ENCODE data around the gene PLK5.

The PLK5 gene

DNA sequence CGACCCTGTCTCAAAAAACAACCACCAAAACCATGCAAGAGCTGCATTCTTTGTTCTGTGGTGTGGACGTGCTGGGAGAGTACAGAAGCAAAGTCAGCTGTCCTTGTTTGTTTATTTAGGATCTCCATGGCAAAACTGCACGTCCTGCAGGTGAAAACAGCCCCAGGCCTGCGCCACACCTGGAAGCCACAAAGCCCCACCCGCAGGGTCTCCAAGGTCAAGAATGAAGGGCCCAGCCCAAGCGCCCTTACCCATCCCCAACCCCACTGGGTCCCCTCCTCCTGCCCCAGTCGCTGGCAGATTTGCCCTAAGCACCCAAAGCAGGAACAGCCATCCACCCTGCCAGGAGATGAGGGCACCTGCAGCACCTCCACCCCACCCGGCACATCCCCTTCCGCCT lies 58.3 kb downstream of the PLK5 start:
- Histone ChIP-seq H3K4me2 (no peak overlapping the region), H3K79me2 (ENCODE audit: insufficient read depth, low read depth) (peaks cover 3% of the 10 kb centered on the region; the same call in 1 of the 2 replicates), H3K27me3 (ENCODE audit: insufficient read depth, low read depth) (no peaks in the 10 kb centered on the region), H4K20me1 (ENCODE audit: insufficient read depth) (no peaks in the 10 kb centered on the region), H3K4me1 (ENCODE audit: low read depth, poor library complexity, severe bottlenecking) (no peaks in the 10 kb centered on the region), H3K9ac (no peak overlapping the region), H3K27ac (no peak overlapping the region), H3K36me3 (ENCODE audit: insufficient read depth) (no peaks in the 10 kb centered on the region), H3K4me3 (IDR thresholded peaks at IDR 0.05; ENCODE audit: insufficient read depth, low read depth, low read length) (no peak overlapping the region), H2AFZ (ENCODE audit: low read depth) (no peak overlapping the region)
- TF ChIP-seq, protein P1, sequence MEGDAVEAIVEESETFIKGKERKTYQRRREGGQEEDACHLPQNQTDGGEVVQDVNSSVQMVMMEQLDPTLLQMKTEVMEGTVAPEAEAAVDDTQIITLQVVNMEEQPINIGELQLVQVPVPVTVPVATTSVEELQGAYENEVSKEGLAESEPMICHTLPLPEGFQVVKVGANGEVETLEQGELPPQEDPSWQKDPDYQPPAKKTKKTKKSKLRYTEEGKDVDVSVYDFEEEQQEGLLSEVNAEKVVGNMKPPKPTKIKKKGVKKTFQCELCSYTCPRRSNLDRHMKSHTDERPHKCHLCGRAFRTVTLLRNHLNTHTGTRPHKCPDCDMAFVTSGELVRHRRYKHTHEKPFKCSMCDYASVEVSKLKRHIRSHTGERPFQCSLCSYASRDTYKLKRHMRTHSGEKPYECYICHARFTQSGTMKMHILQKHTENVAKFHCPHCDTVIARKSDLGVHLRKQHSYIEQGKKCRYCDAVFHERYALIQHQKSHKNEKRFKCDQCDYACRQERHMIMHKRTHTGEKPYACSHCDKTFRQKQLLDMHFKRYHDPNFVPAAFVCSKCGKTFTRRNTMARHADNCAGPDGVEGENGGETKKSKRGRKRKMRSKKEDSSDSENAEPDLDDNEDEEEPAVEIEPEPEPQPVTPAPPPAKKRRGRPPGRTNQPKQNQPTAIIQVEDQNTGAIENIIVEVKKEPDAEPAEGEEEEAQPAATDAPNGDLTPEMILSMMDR (conservative IDR thresholded peaks at IDR 0.05; ENCODE audit: low read depth, low read length), result no peak

DNA sequence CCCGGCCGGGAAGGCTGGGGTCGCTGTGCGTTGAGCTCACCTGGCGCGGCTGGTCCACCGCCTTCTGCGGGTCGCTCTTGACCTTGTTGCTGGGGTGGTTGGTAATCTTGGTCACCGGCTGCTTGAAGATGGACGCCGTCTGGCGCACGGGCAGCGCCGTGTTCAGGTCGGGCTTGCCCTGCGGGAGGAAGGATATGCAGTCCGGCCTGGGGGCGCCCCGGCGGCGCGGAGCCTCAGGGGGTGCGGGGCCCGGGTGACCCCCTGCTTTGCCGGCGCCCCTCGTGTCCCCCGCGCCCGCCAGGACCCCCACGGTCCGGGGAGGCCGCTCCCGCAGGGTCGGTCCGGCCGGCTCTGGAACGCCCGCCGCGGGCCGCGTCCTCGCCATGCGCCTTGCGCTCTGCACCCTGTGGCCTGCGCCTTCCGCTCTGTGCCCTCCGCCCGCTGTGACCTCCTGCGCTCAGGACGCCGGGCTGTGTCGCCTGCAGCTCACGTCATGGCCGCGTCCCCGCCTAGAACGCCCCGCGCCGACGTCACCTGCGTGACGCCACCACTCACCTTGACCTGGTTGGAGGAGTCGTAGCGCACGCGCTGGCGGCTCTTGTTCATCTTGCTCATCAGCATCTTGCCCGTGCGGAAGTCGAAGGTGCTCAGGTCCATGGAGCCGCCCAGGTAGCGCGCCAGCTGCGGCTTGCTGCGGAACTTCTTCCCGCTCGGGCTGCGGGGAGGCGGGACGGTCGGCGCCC lies 60.8 kb downstream of the PLK5 start:
- H3K4me3 ChIP-seq (IDR thresholded peaks at IDR 0.05; ENCODE audit: insufficient read depth, low read depth, low read length), result no peak overlapping the region
- no peaks in the 10 kb centered on the region for H3K27me3 ChIP-seq (ENCODE audit: insufficient read depth, low read depth)
- peaks cover 3% of the 10 kb centered on the region for H3K4me1 ChIP-seq (ENCODE audit: low read depth, poor library complexity, severe bottlenecking)
- H3K4me2 ChIP-seq, result no peak overlapping the region
- H4K20me1 ChIP-seq (ENCODE audit: insufficient read depth), result no peaks in the 10 kb centered on the region
- H3K36me3 ChIP-seq (ENCODE audit: insufficient read depth), result no peaks in the 10 kb centered on the region
- peaks cover 26% of the 10 kb centered on the region for H3K79me2 ChIP-seq (ENCODE audit: insufficient read depth, low read depth)
- no peak overlapping the region for H3K9ac ChIP-seq
- no peak overlapping the region for H2AFZ ChIP-seq (ENCODE audit: low read depth)
- no peak overlapping the region for H3K27ac ChIP-seq
- TF ChIP-seq, protein P1 (conservative IDR thresholded peaks at IDR 0.05; ENCODE audit: low read depth, low read length), result no peak

DNA sequence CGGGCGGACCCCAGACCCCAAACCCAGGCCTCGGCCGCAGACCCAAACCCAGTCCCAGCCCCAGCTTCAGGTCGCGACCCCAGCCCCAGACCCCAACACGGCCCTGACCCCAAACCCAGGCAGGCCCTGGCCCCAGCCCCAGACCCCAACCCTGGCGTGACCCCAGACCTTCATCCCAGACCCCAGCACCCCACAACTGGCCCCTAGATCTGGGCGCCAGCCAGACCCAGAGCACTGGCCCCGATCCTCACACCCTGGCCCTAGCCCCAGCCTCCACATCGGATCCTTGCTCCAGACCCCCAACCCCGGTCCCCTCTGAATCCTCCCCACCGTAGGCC lies 61.3 kb downstream of the PLK5 start:
- Histone ChIP-seq H2AFZ (ENCODE audit: low read depth) (no peak overlapping the region), H3K27ac (no peak overlapping the region), H3K27me3 (ENCODE audit: insufficient read depth, low read depth) (no peaks in the 10 kb centered on the region), H3K4me3 (IDR thresholded peaks at IDR 0.05; ENCODE audit: insufficient read depth, low read depth, low read length) (no peak overlapping the region), H4K20me1 (ENCODE audit: insufficient read depth) (no peaks in the 10 kb centered on the region), H3K36me3 (ENCODE audit: insufficient read depth) (no peaks in the 10 kb centered on the region), H3K4me1 (ENCODE audit: low read depth, poor library complexity, severe bottlenecking) (peaks cover 9% of the 10 kb centered on the region), H3K79me2 (ENCODE audit: insufficient read depth, low read depth) (peaks cover 31% of the 10 kb centered on the region), H3K4me2 (no peak overlapping the region), H3K9ac (no peak overlapping the region)
- TF ChIP-seq, protein P1 (conservative IDR thresholded peaks at IDR 0.05; ENCODE audit: low read depth, low read length), result no peak
